Spleen (tissue), 7 donors: ENCODE results near the gene LYRM4.

Source experiments
- CTCF ChIP-seq, 11 experiments: fragments of 200-600 bp in 7 of 11; fragments of 450-650 bp in 4 of 11; sonication (generic) in 4 of 11; IDR thresholded peaks in 8 of 11; conservative IDR thresholded peaks in 3 of 11; 1 replicate in 7 of 11; 2 replicates in 4 of 11; pipeline versions ENCODE4 v1.4.0 to v1.8.0; 2016 to 2021; ENCODE audit warnings: antibody characterized with exemption in 11 of 11, inconsistent platforms in 4 of 11, mild to moderate bottlenecking in 1 of 11
- POLR2A ChIP-seq, 3 donors: fragments of 450-650 bp; IDR thresholded peaks; one replicate each; pipeline ENCODE4 v1.5.1; 2017; ENCODE audit warnings: antibody characterized with exemption in 3 of 3, mild to moderate bottlenecking in 1 of 3
- donor health status: DM: no; HTN: no; CAD: no; lungs with moderate emphysema.
- donor health status: DM: no; HTN: no; CAD: no.
- donor health status: DM: no; HTN: no; CAD: no.

DNA sequence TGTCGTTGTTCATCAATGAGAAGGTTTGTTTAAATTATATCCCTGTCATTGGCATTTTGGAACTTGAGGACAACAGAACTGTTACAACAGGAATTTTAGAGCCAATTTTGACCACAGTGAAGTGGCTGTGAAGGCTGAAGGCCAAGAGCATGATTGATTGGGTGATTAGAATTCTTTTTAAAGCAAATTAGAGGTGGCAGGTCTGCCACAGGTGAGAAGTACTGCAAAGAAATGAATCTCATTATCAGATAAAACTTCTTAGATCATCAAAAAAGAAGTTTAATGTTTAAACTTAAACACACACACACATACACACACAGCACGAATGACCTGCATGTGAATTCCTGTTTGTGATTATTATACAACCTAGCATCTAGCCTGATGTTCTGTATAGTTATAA, 32.9 kb upstream of the LYRM4 start:
- TF ChIP-seq POLR2A (IDR thresholded peaks at IDR 0.05) (no peak), CTCF (IDR thresholded peaks at IDR 0.05 in 8 of 11, conservative IDR thresholded peaks at IDR 0.05 in 3 of 11) (no peak)
